ENCODE measurements around the gene CCDC24. TPM values are rescaled to one million over a fixed set of nuclear protein-coding genes. Genes with fewer than 3 reads are reported as not detected.
A peak's percentile ranks its signal among the peaks of the same experiment; 100 is the strongest.

The CCDC24 gene
- total RNA-seq, 1 experiment from 2014 or later = 31.2 TPM

GRCh38 chr1:43977376-43978263, 13.8 kb upstream of the CCDC24 start:
- no peak for DNase-seq (ENCODE audit: low read depth)
- in situ Hi-C loops (cut with HindIII; ENCODE audit: low pct_unique_long_range_greater_than_20kb, low sequenced_read_pairs) = no loop called here

- in situ Hi-C loops (cut with HindIII; ENCODE audit: low pct_unique_long_range_greater_than_20kb, low sequenced_read_pairs) = no loop called here
- DNase-seq (ENCODE audit: low read depth) = no peak
These were observed 13.2 kb upstream of the CCDC24 start for GRCh38 chr1:43978264-43978550.

- in situ Hi-C loops (cut with HindIII; ENCODE audit: low pct_unique_long_range_greater_than_20kb, low sequenced_read_pairs) = no loop called here
These were observed 12.7 kb upstream of the CCDC24 start, which contains the start of gene B4GALT2 for GRCh38 chr1:43978551-43979260. Gene B4GALT2, plus strand, starts transcription at chr1:43979210. Its CDS starts 1,951 bp downstream, at chr1:43981161.

DNA sequence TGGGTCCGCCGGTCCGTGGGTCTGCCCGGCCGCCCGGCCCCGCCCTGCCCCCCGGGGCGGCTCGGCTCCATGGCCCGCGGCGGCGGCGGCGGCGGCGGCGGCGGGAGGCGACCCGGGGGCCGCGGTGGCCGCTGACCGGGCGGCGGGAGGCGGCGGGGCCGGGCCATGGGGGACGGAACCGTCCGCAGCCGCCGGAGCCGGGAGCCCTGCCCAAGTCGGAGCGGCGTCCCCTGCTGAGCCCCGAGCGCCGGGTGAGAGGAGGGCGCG, 12.2 kb upstream of the CCDC24 start:
- in situ Hi-C loops (cut with HindIII; ENCODE audit: low pct_unique_long_range_greater_than_20kb, low sequenced_read_pairs) = no loop called here
- DNase-seq (ENCODE audit: low read depth) = no peak

More at GRCh38 chr1:43978551-43979260, 12.7 kb upstream of the CCDC24 start, which contains the start of gene B4GALT2:
- no peak for DNase-seq (ENCODE audit: low read depth)

GRCh38 chr1:43979528-43980254, 11.7 kb upstream of the CCDC24 start:
- peak; percentile 30 for DNase-seq (ENCODE audit: low read depth)
- in situ Hi-C loops (cut with HindIII; ENCODE audit: low pct_unique_long_range_greater_than_20kb, low sequenced_read_pairs) = no loop called here

- DNase-seq (ENCODE audit: low read depth) = no peak
- in situ Hi-C loops (cut with HindIII; ENCODE audit: low pct_unique_long_range_greater_than_20kb, low sequenced_read_pairs) = no loop called here
These were observed 10.9 kb upstream of the CCDC24 start for GRCh38 chr1:43980255-43981134.

- in situ Hi-C loops (cut with HindIII; ENCODE audit: low pct_unique_long_range_greater_than_20kb, low sequenced_read_pairs) = no loop called here
These were observed 10.3 kb upstream of the CCDC24 start for GRCh38 chr1:43981135-43981491.

DNA sequence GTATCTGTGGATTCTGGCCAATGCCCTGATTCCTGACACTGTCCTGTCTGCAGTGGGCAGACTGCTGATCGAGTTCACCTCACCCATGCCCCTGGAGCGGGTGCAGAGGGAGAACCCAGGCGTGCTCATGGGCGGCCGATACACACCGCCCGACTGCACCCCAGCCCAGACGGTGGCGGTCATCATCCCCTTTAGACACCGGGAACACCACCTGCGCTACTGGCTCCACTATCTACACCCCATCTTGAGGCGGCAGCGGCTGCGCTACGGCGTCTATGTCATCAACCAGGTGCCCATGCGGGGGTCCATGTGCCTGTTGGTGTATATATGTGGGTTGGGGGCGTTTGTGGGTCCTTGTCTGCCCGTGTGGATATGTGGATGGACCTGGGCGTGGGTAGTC, 9.8 kb upstream of the CCDC24 start:
- in situ Hi-C loops (cut with HindIII; ENCODE audit: low pct_unique_long_range_greater_than_20kb, low sequenced_read_pairs) = no loop called here
- DNase-seq (ENCODE audit: low read depth) = no peak

More at GRCh38 chr1:43981135-43981491, 10.3 kb upstream of the CCDC24 start:
- no peak for DNase-seq (ENCODE audit: low read depth)

DNA sequence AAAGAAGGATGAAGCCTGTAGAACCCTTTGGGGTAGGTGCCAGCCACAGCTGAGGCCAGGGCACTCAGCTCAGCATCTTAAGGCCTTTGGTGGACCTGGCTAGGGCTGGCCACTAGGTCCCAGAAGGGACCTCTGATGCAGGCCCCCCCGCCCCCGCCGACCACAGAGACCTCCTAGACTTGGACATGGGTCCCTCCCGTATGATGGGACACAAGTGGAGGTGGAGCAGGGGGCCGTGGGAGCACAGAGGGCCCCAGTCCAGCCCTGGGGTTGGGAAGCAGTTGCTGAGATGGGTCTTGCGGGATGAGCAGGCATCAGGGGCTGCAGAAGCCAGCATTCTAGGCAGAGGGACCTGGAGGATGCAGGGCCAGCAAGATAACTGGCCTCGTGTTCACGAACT, 9.2 kb upstream of the CCDC24 start:
- in situ Hi-C loops (cut with HindIII; ENCODE audit: low pct_unique_long_range_greater_than_20kb, low sequenced_read_pairs) = no loop called here
- DNase-seq (ENCODE audit: low read depth) = no peak

GRCh38 chr1:43982808-43983207, 8.6 kb upstream of the CCDC24 start:
- in situ Hi-C loops (cut with HindIII; ENCODE audit: low pct_unique_long_range_greater_than_20kb, low sequenced_read_pairs) = no loop called here
- no peak for DNase-seq (ENCODE audit: low read depth)

DNA sequence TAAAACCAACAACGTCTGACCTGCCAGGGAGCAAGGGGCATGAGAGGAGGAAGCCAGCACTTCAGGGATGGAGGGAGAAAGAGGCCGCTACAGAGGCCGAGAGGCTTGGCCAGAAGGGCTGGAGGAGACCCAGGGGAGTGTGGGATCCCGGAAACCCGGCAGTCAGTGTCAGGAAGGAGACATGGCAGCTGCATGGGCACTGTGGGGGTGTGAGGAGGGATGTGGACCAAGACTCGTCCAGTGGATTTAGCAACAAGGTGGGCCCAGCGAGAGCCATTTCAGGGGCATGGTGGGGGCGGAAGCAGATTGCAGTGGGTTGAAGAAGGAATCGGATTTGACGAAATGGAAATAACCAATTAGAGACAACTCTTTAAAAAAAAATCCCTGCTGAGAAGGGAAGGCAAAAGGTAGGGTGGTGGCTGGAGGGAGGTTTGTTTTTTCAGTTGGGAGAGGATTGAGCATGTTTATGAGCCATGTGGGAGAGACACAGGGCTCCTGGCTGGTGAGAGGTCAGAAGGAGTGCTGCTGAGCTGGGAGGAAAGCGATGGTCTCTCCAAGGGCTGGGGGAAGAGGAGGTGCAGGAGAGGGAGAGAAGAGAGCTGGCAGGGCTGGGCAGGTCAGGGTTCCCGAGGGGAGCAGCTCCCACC, 8.0 kb upstream of the CCDC24 start:
- in situ Hi-C loops (cut with HindIII; ENCODE audit: low pct_unique_long_range_greater_than_20kb, low sequenced_read_pairs) = no loop called here
- no peak for DNase-seq (ENCODE audit: low read depth)

GRCh38 chr1:43984855-43985254, 6.5 kb upstream of the CCDC24 start:
- no peak for DNase-seq (ENCODE audit: low read depth)
- in situ Hi-C loops (cut with HindIII; ENCODE audit: low pct_unique_long_range_greater_than_20kb, low sequenced_read_pairs) = no loop called here

GRCh38 chr1:43985984-43986595, 5.3 kb upstream of the CCDC24 start:
- no peak for DNase-seq (ENCODE audit: low read depth)
- in situ Hi-C loops (cut with HindIII; ENCODE audit: low pct_unique_long_range_greater_than_20kb, low sequenced_read_pairs) = no loop called here

GRCh38 chr1:43986712-43987111, 4.7 kb upstream of the CCDC24 start:
- in situ Hi-C loops (cut with HindIII; ENCODE audit: low pct_unique_long_range_greater_than_20kb, low sequenced_read_pairs) = no loop called here
- no peak for DNase-seq (ENCODE audit: low read depth)

GRCh38 chr1:43987159-43987902, 4.1 kb upstream of the CCDC24 start:
- in situ Hi-C loops (cut with HindIII; ENCODE audit: low pct_unique_long_range_greater_than_20kb, low sequenced_read_pairs) = no loop called here
- no peak for DNase-seq (ENCODE audit: low read depth)

DNA sequence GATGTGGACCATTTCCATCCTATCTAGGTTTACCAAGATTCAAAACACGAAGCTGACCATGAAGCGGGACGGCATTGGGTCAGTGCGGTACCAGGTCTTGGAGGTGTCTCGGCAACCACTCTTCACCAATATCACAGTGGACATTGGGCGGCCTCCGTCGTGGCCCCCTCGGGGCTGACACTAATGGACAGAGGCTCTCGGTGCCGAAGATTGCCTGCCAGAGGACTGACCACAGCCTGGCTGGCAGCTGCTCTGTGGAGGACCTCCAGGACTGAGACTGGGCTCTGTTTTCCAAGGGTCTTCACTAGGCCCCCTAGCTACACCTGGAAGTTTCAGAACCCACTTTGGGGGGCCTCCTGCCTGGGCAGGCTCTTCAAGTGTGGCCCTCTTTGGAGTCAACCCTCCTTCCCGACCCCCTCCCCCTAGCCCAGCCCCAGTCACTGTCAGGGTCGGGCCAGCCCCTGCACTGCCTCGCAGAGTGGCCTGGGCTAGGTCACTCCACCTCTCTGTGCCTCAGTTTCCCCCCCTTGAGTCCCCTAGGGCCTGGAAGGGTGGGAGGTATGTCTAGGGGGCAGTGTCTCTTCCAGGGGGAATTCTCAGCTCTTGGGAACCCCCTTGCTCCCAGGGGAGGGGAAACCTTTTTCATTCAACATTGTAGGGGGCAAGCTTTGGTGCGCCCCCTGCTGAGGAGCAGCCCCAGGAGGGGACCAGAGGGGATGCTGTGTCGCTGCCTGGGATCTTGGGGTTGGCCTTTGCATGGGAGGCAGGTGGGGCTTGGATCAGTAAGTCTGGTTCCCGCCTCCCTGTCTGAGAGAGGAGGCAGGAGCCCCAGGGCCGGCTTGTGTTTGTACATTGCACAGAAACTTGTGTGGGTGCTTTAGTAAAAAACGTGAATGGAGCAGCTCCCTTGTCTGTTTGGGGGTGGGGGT, 864 bp upstream of the CCDC24 start:
- in situ Hi-C loops (cut with HindIII; ENCODE audit: low pct_unique_long_range_greater_than_20kb, low sequenced_read_pairs) = no loop called here
- no peak for DNase-seq (ENCODE audit: low read depth)
